Hypothalamus (tissue), 51 donors: ENCODE data around the gene NREP.

Experiments
- DNase-seq, 51 donors: peaks; one replicate each; lab custom pipeline; 2025; lab: John Stamatoyannopoulos, UW

Gene NREP

DNA sequence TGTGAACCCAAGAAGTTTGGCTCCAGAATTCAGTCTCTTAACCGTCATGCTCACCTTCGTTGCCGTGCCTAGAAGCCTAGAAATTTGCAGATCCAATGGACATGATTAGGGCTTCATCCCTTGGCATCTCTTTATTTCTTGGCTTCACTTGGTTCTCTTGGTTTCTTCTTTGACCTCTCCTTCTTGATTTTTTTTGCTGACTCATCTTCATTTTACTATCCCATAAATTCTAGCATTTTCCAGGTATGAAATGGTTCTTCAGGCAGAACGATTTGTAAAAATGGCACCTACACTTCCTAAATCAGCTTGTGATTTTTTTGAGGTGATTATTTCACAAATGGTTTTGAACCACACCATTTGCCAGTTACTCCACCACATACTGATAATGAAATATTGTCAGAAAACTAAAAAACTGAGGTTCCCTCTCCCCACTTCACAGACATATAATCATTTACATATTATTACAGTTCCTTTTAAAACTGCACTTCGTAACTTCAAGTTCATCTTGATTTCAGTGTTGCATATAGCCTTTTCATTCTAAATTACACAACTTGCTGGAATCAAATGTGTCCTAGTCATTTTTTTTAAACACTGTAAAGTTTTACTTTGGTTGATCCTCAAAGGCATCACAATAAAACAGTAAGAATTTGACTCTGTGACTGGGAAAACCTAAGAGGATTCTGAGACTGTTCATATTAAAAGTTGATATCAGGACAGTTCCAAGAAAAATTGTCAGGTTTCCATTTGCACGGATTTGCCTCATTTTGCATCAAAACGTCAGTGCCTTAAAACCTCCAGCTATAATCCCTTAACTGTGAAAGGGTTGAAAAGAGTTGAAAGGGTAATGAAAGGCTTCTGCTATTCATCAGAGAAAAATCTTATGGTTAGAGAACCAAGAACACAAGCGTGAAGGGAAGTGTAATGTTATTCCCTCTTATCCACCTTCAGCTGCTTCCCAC lies 8.9 kb upstream of the NREP start:
- no peak for DNase-seq

DNA sequence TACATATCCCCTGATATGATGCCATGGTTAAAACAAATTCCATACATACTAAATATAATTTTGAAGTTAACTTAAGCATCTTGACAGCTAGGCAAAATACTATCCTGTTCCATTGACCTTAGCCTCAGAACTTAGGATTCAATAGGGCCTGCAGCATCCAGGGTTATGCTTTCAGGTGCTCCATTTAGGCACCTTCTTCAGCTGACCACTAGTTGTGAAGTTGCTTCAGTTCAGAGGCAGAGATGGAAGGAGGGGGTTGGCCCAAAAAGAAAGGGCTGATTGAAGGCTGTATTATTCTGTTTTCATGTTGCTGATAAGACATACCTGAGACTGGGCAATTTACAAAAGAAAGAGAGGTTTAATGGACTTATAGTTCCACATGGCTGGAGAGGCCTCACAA lies 7.0 kb upstream of the NREP start:
- DNase-seq: no peak

- no peak for DNase-seq
Observed at GRCh38 chr5:111762895-111763294, 5.9 kb upstream of the NREP start.

- no peak for DNase-seq
Observed at GRCh38 chr5:111758284-111758628, 1.3 kb upstream of the NREP start.

DNA sequence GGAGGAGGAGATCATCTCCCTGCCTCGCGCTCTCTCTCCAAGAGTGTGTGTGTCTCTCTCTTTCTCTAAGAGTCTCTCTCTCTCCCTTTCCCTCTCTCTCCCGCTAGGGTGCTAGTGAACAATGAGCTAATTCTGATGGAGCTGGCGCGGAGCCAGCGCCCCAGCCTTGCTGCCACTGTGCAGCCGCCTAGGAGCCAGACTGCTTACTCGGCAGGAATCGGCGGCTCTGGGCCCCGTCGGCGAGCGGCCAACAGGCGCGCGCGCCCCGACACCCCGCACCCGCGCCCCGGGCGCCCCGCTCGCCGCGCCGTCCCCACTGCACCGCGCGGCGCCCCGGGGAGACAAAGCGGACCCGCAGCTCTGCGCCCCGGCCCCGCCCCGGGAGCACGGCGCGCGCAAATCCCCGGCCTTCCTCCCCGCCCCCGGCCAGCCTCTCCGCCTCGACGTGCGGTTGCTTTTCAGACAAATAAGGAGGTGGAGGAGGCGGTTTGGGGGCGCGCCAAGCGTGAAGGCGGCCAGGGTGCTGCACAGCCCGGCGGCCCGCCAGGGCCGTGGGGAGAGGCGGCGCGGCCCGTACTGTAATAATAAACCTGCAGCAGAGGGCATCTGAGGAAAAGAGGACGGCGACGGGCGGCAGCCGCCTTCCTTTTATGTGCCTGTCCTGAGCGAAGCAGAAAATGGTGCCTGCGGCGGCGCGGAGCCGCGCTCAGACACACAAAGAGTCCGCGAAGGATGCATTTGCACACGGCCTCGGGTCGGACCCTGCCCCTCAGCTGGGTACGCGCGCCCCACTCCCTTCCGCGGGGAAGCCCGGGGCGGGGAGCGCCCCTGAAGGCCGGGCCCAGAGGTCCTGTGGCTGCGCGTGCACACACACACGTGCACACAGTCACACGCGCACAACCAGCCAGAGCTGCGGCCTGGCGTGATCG lies 625 bp upstream of the NREP start:
- peak; percentile 51 to 93 (median 84) for DNase-seq

- peak in 1 of 51 donors; percentile 14 for DNase-seq
Observed at GRCh38 chr5:111755942-111756381, 1.0 kb downstream of the NREP start.

GRCh38 chr5:111755345-111755941 lies 1.6 kb downstream of the NREP start:
- DNase-seq: peak in 2 of 51 donors; percentile 5 to 100

GRCh38 chr5:111753884-111754589 lies 3.0 kb downstream of the NREP start:
- DNase-seq: no peak

DNA sequence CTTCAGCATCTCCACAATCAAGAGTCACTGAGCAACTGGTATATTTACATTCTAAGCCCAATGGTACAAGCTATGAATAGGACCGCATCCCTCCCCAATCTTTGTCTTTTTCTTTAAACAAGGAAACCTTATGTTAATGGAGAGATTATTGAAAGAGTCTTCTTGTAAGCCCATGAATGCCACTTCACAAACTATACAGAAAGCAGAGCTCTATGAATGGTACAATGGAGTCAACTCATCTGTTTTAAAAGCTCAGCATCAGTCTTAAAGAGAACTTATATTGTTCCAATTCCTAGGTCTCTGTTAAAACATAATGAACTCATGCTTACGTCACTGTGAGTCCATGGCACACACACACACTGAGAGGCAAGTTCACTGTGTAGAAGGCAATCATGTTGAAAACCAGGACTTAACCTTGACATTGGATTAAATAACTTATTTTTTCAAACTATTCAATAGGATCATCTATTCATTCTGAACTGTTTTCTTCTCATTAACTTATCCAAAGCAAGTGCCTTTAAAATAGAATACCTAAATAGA lies 4.5 kb downstream of the NREP start:
- no peak for DNase-seq

DNA sequence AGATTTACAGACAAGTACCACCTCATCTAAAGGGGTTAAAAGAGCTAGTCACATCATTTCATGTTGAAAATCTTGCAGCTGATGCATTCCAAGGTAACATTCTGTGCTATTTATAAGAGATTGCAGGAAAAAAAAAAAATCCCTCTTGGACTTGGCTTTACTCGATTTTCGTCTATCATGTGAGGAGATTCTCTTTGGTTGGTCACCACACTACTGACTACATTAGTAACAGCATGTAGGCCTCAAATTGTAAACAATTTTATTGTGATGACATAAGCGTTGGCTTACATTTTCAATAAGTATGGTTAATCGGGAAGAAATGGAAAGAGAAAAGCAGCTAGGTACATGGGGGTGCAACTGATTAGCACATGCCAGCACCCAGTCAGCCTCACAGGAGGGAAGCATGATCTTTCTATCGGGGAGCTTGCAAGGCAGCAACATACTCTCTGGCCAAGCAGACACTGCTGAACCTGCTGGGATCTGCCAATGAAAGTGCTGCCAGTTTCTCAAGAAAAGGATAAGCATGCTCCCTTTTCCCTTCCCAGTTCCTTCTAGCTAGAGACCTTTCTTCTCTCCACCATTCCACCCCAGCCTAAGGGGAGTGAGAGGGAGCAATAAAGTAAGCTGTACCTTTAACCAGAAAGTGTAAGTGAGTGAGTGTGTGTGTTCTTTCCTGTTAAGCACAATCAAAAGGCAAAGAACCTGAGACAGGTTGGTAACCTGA lies 7.5 kb downstream of the NREP start:
- DNase-seq: no peak

GRCh38 chr5:111748304-111748763 lies 8.7 kb downstream of the NREP start:
- DNase-seq: no peak

- no peak for DNase-seq
Observed at GRCh38 chr5:111747337-111747736, 9.7 kb downstream of the NREP start.

- DNase-seq: no peak
Observed at GRCh38 chr5:111746791-111747190, 10.2 kb downstream of the NREP start.

GRCh38 chr5:111745075-111745739 lies 11.8 kb downstream of the NREP start:
- DNase-seq: no peak

- DNase-seq: no peak
Observed at GRCh38 chr5:111744455-111744854, 12.5 kb downstream of the NREP start.

GRCh38 chr5:111743988-111744387 lies 13.0 kb downstream of the NREP start:
- DNase-seq: no peak

DNA sequence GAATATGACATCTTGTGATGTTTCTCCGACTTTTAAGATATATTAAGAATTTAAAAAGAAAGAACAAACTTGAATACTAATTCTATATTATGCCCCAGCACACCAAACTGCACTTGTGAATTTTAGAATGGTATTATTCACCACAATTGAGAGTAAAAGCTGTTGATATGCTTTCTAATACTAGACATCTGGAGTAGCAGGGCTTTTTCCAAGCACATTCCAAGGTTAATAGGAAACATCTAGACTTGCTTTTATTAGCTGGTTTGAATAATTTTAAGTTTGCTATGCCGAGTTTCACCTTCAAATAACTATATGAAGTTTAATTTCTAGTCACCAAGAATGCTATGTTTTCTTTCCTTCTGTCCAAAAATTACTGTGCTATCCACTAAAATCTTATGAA lies 13.5 kb downstream of the NREP start:
- DNase-seq: no peak

DNA sequence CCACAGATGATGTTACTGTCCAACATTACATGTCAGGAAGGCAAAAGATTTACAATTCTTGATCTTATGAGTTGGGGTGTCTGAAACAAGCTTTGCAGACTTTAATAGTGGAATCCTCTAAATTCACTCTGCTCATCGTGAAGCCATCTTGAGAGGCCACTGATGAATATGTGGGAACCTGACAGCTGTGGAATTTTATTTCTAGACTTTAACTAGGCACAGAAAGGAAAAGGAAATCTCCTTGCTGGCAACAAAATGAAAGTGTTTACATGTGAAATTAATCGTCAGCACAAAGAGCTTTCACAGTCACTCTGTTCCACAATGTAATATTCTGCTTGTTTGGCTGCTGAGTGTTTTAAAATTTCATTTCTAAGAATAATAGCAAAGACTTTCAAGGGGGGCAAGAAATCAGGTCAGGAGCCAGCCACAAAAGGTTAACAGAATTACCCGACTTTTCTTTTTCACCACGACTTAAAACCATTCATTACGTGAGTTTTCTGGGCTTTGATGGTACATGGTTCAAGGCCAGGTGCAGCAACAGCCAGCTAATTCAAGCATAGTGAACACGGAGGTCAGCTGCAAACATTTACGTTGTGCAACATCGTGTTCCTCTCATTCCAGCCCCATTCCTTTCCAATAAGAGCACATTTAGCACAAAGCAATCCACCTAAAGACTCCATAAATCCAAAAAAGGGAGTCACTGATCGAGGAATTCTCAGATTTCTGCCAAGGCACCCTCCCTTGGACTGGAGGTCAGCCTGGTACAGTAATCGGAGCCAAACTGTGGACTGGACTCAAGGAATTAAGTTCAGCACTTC lies 14.6 kb downstream of the NREP start:
- DNase-seq: no peak
